Measurements from ENCODE around the gene SPINDOC. TPM values are rescaled to one million over a fixed set of nuclear protein-coding genes. Genes with fewer than 3 reads are reported as not detected.
"Not testable (repeated sequence)": the region's sequence is repeated elsewhere in the genome, so short reads cannot be mapped to it uniquely, and the experiment has no call there.

The SPINDOC gene
- polyA plus RNA-seq, 3 donors: 0.10 to 3.3 (median 0.20) TPM

DNA sequence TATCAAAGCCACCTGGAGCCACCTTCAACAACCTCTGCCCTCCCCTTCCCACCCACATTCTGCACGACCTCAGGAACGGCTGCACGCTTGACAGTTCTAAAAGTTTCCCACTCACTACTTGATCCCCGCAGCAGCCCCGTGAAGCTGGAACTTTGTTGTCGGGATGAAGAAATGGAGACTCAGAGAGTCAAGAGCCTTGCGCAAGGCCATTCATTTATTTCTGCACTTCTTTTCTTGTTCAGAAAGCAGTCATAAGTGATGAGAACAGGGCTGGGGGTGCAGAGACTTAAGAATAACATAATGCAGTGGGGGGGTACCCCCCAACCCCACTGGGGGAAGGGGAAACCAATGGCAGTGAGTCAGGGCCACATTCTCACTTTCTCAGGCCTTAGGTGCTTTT lies 42.5 kb upstream of the SPINDOC start:
- H3K4me1 Mint-ChIP-seq: peaks cover 16% of the 10 kb centered on the region
- Histone ChIP-seq H3K79me2 (ENCODE audit: insufficient read depth, low read length) (no peaks in the 10 kb centered on the region), H3K9ac (ENCODE audit: insufficient read depth, low read length, poor library complexity, severe bottlenecking) (no peak overlapping the region), H2AFZ (ENCODE audit: insufficient read depth, low read depth, low read length, poor library complexity, severe bottlenecking) (no peak overlapping the region), H4K20me1 (ENCODE audit: insufficient read depth, low read length) (peaks cover 8% of the 10 kb centered on the region), H3K4me3 (replicated peaks in 1 of 3; ENCODE audit: low read depth in 2 of 3, low read length in 3 of 3) (no peak overlapping the region), H3K4me1 (ENCODE audit: control insufficient read depth in 1 of 2, insufficient read depth in 2 of 2, low read length in 2 of 2) (peaks cover 14 to 27% of the 10 kb centered on the region in 2 donors), H3K36me3 (replicated peaks in 1 of 2; ENCODE audit: control insufficient read depth in 1 of 2, insufficient read depth in 2 of 2, low read length in 2 of 2) (no peaks in the 10 kb centered on the region), H3K27me3 (ENCODE audit: control insufficient read depth in 2 of 2, insufficient read depth in 2 of 2, low read length in 2 of 2) (peaks cover 19 to 37% of the 10 kb centered on the region in 2 donors), H3K27ac (ENCODE audit: low read depth in 1 of 2, low read length in 2 of 2) (no peak overlapping the region), H3K4me2 (replicated peaks; ENCODE audit: extremely low read depth, low read length, poor library complexity, severe bottlenecking) (no peak overlapping the region), H3K9me3 (replicated peaks in 1 of 2; ENCODE audit: control insufficient read depth in 1 of 2, insufficient read depth in 1 of 2, low read length in 2 of 2) (peaks cover 3 to 5% of the 10 kb centered on the region in 2 donors)
- peaks cover 0 to 11% (median 4%) of the 10 kb centered on the region in 7 donors for H3K9me3 Mint-ChIP-seq
- TF ChIP-seq CTCF (IDR thresholded peaks at IDR 0.05): no peak
- H3K4me3 Mint-ChIP-seq: peak overlapping the region in 1 of 2 donors; percentile 79
- DNase-seq: peak in 2 of 3 donors; percentile 23 to 41
- peaks cover 0 to 4% of the 10 kb centered on the region in 2 donors for H3K36me3 Mint-ChIP-seq
- no peak overlapping the region for H3K27ac Mint-ChIP-seq
- no CpG with 5 or more reads among the region's 7 CpGs for WGBS (ENCODE audit: insufficient coverage)
- intact Hi-C loops (cut with micrococcal nuclease): no loop called here
- H3K27me3 Mint-ChIP-seq (ENCODE audit: low read depth in 3 of 3): peaks cover 27 to 54% (median 38%) of the 10 kb centered on the region in 3 donors

DNA sequence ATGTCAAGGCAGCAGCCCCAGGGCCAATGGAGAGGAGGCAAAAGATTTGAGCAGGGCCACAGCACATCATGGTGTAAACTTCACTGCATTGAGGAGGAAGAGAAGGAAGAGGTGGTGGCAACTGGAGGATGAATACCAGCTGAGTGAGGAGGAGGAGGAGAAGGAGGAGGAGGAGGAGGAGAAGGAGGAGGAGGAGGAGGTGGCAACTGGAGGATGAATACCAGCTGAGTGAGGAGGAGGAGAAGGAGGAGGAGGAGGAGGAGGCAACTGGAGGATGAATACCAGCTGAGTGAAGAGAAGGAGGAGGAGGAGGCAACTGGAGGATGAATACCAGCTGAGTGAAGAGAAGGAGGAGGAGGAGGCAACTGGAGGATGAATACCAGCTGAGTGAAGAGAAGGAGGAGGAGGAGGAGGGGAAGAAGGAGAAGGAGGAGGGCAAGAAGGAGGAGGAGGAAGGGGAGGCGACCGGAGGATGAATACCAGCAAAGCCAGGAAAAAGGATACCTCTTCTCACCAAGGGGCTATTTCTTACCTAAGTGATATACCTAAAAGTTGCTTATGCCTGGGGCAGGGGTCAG lies 41.4 kb upstream of the SPINDOC start:
- no CpG with 5 or more reads among the region's 2 CpGs for WGBS (ENCODE audit: insufficient coverage)
- Mint-ChIP-seq H3K4me1 (peaks cover 16% of the 10 kb centered on the region), H3K27me3 (ENCODE audit: low read depth in 3 of 3) (peaks cover 27 to 56% (median 38%) of the 10 kb centered on the region in 3 donors), H3K9me3 (peaks cover 0 to 11% (median 4%) of the 10 kb centered on the region in 7 donors), H3K4me3 (peak overlapping the region in 1 of 2 donors; percentile 62)
- DNase-seq; H3K36me3 ChIP-seq (replicated peaks in 1 of 2; ENCODE audit: control insufficient read depth in 1 of 2, insufficient read depth in 2 of 2, low read length in 2 of 2); H2AFZ ChIP-seq (ENCODE audit: insufficient read depth, low read depth, low read length, poor library complexity, severe bottlenecking); H3K79me2 ChIP-seq (ENCODE audit: insufficient read depth, low read length); H3K9me3 ChIP-seq (replicated peaks in 1 of 2; ENCODE audit: control insufficient read depth in 1 of 2, insufficient read depth in 1 of 2, low read length in 2 of 2); H3K27ac Mint-ChIP-seq; H3K27ac ChIP-seq (ENCODE audit: low read depth in 1 of 2, low read length in 2 of 2); H3K4me3 ChIP-seq (replicated peaks in 1 of 3; ENCODE audit: low read depth in 2 of 3, low read length in 3 of 3); H4K20me1 ChIP-seq (ENCODE audit: insufficient read depth, low read length); H3K36me3 Mint-ChIP-seq; intact Hi-C loops (cut with micrococcal nuclease); H3K4me2 ChIP-seq (replicated peaks; ENCODE audit: extremely low read depth, low read length, poor library complexity, severe bottlenecking); H3K9ac ChIP-seq (ENCODE audit: insufficient read depth, low read length, poor library complexity, severe bottlenecking): not testable (repeated sequence)
- H3K27me3 ChIP-seq (ENCODE audit: control insufficient read depth in 2 of 2, insufficient read depth in 2 of 2, low read length in 2 of 2): peaks cover 19 to 37% of the 10 kb centered on the region in 2 donors
- peaks cover 14 to 26% of the 10 kb centered on the region in 2 donors for H3K4me1 ChIP-seq (ENCODE audit: control insufficient read depth in 1 of 2, insufficient read depth in 2 of 2, low read length in 2 of 2)
